HAP-1 (cell line): ENCODE data around the gene MAP2K4.
A peak's percentile ranks its signal among the peaks of the same experiment; 100 is the strongest.
"Not testable (repeated sequence)": the region's sequence is repeated elsewhere in the genome, so short reads cannot be mapped to it uniquely, and the experiment has no call there.

Experiments
- DNase-seq, 2 experiments: peaks; one replicate each; pipeline ENCODE4 v3.0.0-alpha.2; 2016 to 2020; ENCODE audit warnings: low spot score in 2 of 2
- H3K27me3 ChIP-seq: fragments of 250-450 bp; sonication (Bioruptor Pico); 2 replicates; pipeline ENCODE4 v1.5.1; 2020; ENCODE audit warnings: low read depth, mild to moderate bottlenecking, moderate library complexity
- H3K36me3 ChIP-seq: fragments of 250-450 bp; sonication (Bioruptor Pico); replicated peaks from 2 replicates; pipeline ENCODE4 v1.5.1; 2020; ENCODE audit warnings: mild to moderate bottlenecking
- H3K4me1 ChIP-seq: fragments of 250-450 bp; sonication (Bioruptor Pico); 2 replicates; pipeline ENCODE4 v1.5.1; 2020; ENCODE audit warnings: mild to moderate bottlenecking
- H3K4me3 ChIP-seq: fragments of 250-450 bp; sonication (Bioruptor Pico); 2 replicates; pipeline ENCODE4 v1.5.1; 2020; ENCODE audit warnings: mild to moderate bottlenecking, moderate library complexity
- H3K9me3 ChIP-seq: fragments of 250-450 bp; sonication (Bioruptor Pico); 2 replicates; pipeline ENCODE4 v1.5.1; 2020; ENCODE audit warnings: mild to moderate bottlenecking, moderate library complexity
- in situ Hi-C: fragments of 300-500 bp; cut with MboI; formaldehyde crosslinking; loops from 3 replicates; pipeline ENCODE4 v1.14.3; 2020; ENCODE audit warnings: low sequenced_read_pairs, inconsistent platforms, mixed read lengths

MAP2K4 gene

GRCh38 chr17:12020642-12021622 is at the start of gene MAP2K4:
MAP2K4 (plus strand) TSS chr17:12020877; CDS start chr17:12020887, 10 bp downstream.
- in situ Hi-C loops: loop anchor here (25.0 kb wide), 1 partner anchor 991 kb away; the partner anchor contains the start of gene ELAC2
- H3K9me3 ChIP-seq: no peaks in the 10 kb centered on the region
- H3K36me3 ChIP-seq: no peaks in the 10 kb centered on the region; the same call in 1 of the 2 replicates

GRCh38 chr17:11972741-11973140 is 47.9 kb upstream of the MAP2K4 start:
- in situ Hi-C loops, DNase-seq, H3K4me3 ChIP-seq, H3K9me3 ChIP-seq, H3K36me3 ChIP-seq, H3K27me3 ChIP-seq, H3K4me1 ChIP-seq: not testable (repeated sequence)

More at GRCh38 chr17:12020642-12021622, at the start of gene MAP2K4:
- Histone ChIP-seq H3K27me3 (no peaks in the 10 kb centered on the region), H3K4me3 (peak within 1 kb of the TSS; percentile 39), H3K4me1 (peaks cover 22% of the 10 kb centered on the region)
- DNase-seq: peak; percentile 79 to 92

- Histone ChIP-seq H3K27me3 (no peaks in the 10 kb centered on the region), H3K4me1 (no peaks in the 10 kb centered on the region), H3K4me3 (no peak overlapping the region), H3K36me3 (peaks cover 2% of the 10 kb centered on the region), H3K9me3 (no peaks in the 10 kb centered on the region)
- in situ Hi-C loops: loop anchor here (25.0 kb wide), 3 partner anchors 1092 to 1317 kb away; partner anchors contain the start of genes MYH3 and TMEM220
- no peak for DNase-seq
These were observed 40.9 kb upstream of the MAP2K4 start for GRCh38 chr17:11979795-11980194.

- DNase-seq: no peak
- H3K36me3 ChIP-seq: peaks cover 2% of the 10 kb centered on the region
- in situ Hi-C loops: loop anchor here (25.0 kb wide), 3 partner anchors 1094 to 1319 kb away; partner anchors contain the start of genes MYH3 and TMEM220
These were observed 39.9 kb upstream of the MAP2K4 start for GRCh38 chr17:11980813-11981212.

GRCh38 chr17:11981862-11982261 is 38.8 kb upstream of the MAP2K4 start:
- H3K9me3 ChIP-seq: no peaks in the 10 kb centered on the region
- no peaks in the 10 kb centered on the region for H3K27me3 ChIP-seq
- H3K36me3 ChIP-seq: peaks cover 2% of the 10 kb centered on the region
- no peaks in the 10 kb centered on the region for H3K4me1 ChIP-seq
- in situ Hi-C loops: loop anchor here (25.0 kb wide), 3 partner anchors 1095 to 1320 kb away; partner anchors contain the start of genes MYH3 and TMEM220
- no peak for DNase-seq
- no peak overlapping the region for H3K4me3 ChIP-seq

More at GRCh38 chr17:11980813-11981212, 39.9 kb upstream of the MAP2K4 start:
- Histone ChIP-seq H3K4me3 (no peak overlapping the region), H3K4me1 (no peaks in the 10 kb centered on the region), H3K9me3 (no peaks in the 10 kb centered on the region), H3K27me3 (no peaks in the 10 kb centered on the region)

- no peaks in the 10 kb centered on the region for H3K9me3 ChIP-seq
- peaks cover 5% of the 10 kb centered on the region for H3K36me3 ChIP-seq
- H3K4me1 ChIP-seq: no peaks in the 10 kb centered on the region
- no peak overlapping the region for H3K4me3 ChIP-seq
- no peak for DNase-seq
- in situ Hi-C loops: loop anchor here (25.0 kb wide), 3 partner anchors 1099 to 1324 kb away; partner anchors contain the start of genes MYH3 and TMEM220
- no peaks in the 10 kb centered on the region for H3K27me3 ChIP-seq
These were observed 34.3 kb upstream of the MAP2K4 start for GRCh38 chr17:11986179-11986941.

GRCh38 chr17:11986942-11987329 is 33.7 kb upstream of the MAP2K4 start:
- Histone ChIP-seq H3K36me3 (peaks cover 5% of the 10 kb centered on the region), H3K4me1 (no peaks in the 10 kb centered on the region), H3K27me3 (no peaks in the 10 kb centered on the region), H3K9me3 (no peaks in the 10 kb centered on the region), H3K4me3 (no peak overlapping the region)
- in situ Hi-C loops: loop anchor here (25.0 kb wide), 3 partner anchors 1100 to 1325 kb away; partner anchors contain the start of genes MYH3 and TMEM220
- peak in 1 of 2 experiments; percentile 57 for DNase-seq

- no peak for DNase-seq
- Histone ChIP-seq H3K27me3 (no peaks in the 10 kb centered on the region), H3K9me3 (no peaks in the 10 kb centered on the region), H3K4me1 (no peaks in the 10 kb centered on the region), H3K4me3 (no peak overlapping the region), H3K36me3 (peaks cover 8% of the 10 kb centered on the region)
- in situ Hi-C loops: loop anchor here (25.0 kb wide), 3 partner anchors 1103 to 1328 kb away; partner anchors contain the start of genes MYH3 and TMEM220
These were observed 30.2 kb upstream of the MAP2K4 start for GRCh38 chr17:11990363-11990983.

- in situ Hi-C loops: loop anchor here (25.0 kb wide), 3 partner anchors 1104 to 1329 kb away; partner anchors contain the start of genes MYH3 and TMEM220
- DNase-seq: no peak
- H3K9me3 ChIP-seq: no peaks in the 10 kb centered on the region
- H3K27me3 ChIP-seq: no peaks in the 10 kb centered on the region
- H3K4me3 ChIP-seq: no peak overlapping the region
- H3K4me1 ChIP-seq: peaks cover 9% of the 10 kb centered on the region
- peaks cover 8% of the 10 kb centered on the region; the same call in 1 of the 2 replicates for H3K36me3 ChIP-seq
These were observed 29.2 kb upstream of the MAP2K4 start for GRCh38 chr17:11991461-11991860.

GRCh38 chr17:11996722-11997146 is 23.9 kb upstream of the MAP2K4 start:
- Histone ChIP-seq H3K4me3 (peak overlapping the region; percentile 94), H3K4me1 (peaks cover 13% of the 10 kb centered on the region), H3K36me3 (0 out of 2 replicates have a peak, but pooled peaks cover 3% of the 10 kb centered on the region), H3K9me3 (no peaks in the 10 kb centered on the region), H3K27me3 (no peaks in the 10 kb centered on the region)
- in situ Hi-C loops: loop anchor here (25.0 kb wide), 3 partner anchors 1109 to 1334 kb away; partner anchors contain the start of genes MYH3 and TMEM220
- no peak for DNase-seq

GRCh38 chr17:11997147-11997971 is 23.3 kb upstream of the MAP2K4 start, which contains the start of gene ZNF18:
ZNF18 (minus strand) TSS chr17:11997475; CDS start chr17:11992829, 4,646 bp downstream.
- no peaks in the 10 kb centered on the region for H3K27me3 ChIP-seq
- peak; percentile 89 to 96 for DNase-seq
- in situ Hi-C loops: loop anchor here (25.0 kb wide), 3 partner anchors 1110 to 1335 kb away; partner anchors contain the start of genes MYH3 and TMEM220
- no peaks in the 10 kb centered on the region for H3K36me3 ChIP-seq
- H3K4me1 ChIP-seq: peaks cover 13% of the 10 kb centered on the region
- peak within 1 kb of the TSS; percentile 94 for H3K4me3 ChIP-seq
- H3K9me3 ChIP-seq: no peaks in the 10 kb centered on the region

- DNase-seq: no peak
- Histone ChIP-seq H3K9me3 (no peaks in the 10 kb centered on the region), H3K27me3 (no peaks in the 10 kb centered on the region), H3K4me3 (peak overlapping the region; percentile 94), H3K36me3 (no peaks in the 10 kb centered on the region), H3K4me1 (peaks cover 13% of the 10 kb centered on the region)
- in situ Hi-C loops: loop anchor here (25.0 kb wide), 3 partner anchors 1111 to 1336 kb away; partner anchors contain the start of genes MYH3 and TMEM220
These were observed 22.8 kb upstream of the MAP2K4 start for GRCh38 chr17:11997972-11998233.
